Activated T-cell treated with anti-CD3 and anti-CD28 coated beads, Interleukin-2, amount 50 U/mL, for 24 hours (primary cell): Measurements from ENCODE around the gene DRAXIN.
A peak's percentile ranks its signal among the peaks of the same experiment; 100 is the strongest.

Experiments
- DNase-seq: peaks from one replicate; pipeline ENCODE4 v3.0.0-alpha.2; 2020
- H3K27ac Mint-ChIP-seq: 2 replicates; pipeline ENCODE4 v1.8.0; 2020; ENCODE audit warnings: mild to moderate bottlenecking, mixed read lengths
- H3K27me3 Mint-ChIP-seq: 2 replicates; pipeline ENCODE4 v1.8.0; 2020; ENCODE audit warnings: mixed read lengths
- H3K36me3 Mint-ChIP-seq: 2 replicates; pipeline ENCODE4 v1.8.0; 2020; ENCODE audit warnings: low read depth, mixed read lengths
- H3K4me1 Mint-ChIP-seq: 2 replicates; pipeline ENCODE4 v1.8.0; 2020; ENCODE audit warnings: low read depth, mixed read lengths
- H3K4me3 Mint-ChIP-seq: 2 replicates; pipeline ENCODE4 v1.8.0; 2020; ENCODE audit warnings: mild to moderate bottlenecking, moderate library complexity, mixed read lengths
- H3K9me3 Mint-ChIP-seq: 2 replicates; pipeline ENCODE4 v1.8.0; 2020; ENCODE audit warnings: mixed read lengths

The DRAXIN gene

DNA sequence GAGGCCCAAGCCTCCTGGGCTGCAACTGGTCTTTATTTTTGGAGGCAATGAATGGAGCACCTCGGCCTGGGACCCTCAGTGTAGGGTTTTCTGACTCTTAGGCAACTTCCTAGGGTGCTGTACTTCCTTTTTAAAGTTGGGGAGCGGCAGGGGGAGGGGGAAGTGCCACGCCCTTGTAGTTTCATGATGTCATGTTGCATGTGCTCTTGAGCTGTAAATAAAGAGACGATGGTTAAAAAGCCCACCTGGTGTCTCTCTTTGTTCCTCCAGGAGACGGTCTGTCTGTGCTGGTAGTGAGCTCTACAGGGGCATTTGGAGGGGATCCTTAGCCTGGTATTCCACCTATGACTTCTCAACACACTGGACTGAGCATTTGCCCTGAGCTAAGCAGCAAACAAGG, 34.1 kb downstream of the DRAXIN start:
- Mint-ChIP-seq H3K27me3 (no peaks in the 10 kb centered on the region), H3K4me3 (no peak overlapping the region), H3K36me3 (no peaks in the 10 kb centered on the region), H3K27ac (no peak overlapping the region), H3K4me1 (peaks cover 24% of the 10 kb centered on the region), H3K9me3 (no peaks in the 10 kb centered on the region)
- no peak for DNase-seq

- peaks cover 38% of the 10 kb centered on the region for H3K4me1 Mint-ChIP-seq
- no peak for DNase-seq
- H3K36me3 Mint-ChIP-seq, result no peaks in the 10 kb centered on the region
- H3K4me3 Mint-ChIP-seq, result no peak overlapping the region
- no peak overlapping the region for H3K27ac Mint-ChIP-seq
- no peaks in the 10 kb centered on the region for H3K27me3 Mint-ChIP-seq
- H3K9me3 Mint-ChIP-seq, result no peaks in the 10 kb centered on the region
Observed at GRCh38 chr1:11727119-11727518, 35.6 kb downstream of the DRAXIN start.

DNA sequence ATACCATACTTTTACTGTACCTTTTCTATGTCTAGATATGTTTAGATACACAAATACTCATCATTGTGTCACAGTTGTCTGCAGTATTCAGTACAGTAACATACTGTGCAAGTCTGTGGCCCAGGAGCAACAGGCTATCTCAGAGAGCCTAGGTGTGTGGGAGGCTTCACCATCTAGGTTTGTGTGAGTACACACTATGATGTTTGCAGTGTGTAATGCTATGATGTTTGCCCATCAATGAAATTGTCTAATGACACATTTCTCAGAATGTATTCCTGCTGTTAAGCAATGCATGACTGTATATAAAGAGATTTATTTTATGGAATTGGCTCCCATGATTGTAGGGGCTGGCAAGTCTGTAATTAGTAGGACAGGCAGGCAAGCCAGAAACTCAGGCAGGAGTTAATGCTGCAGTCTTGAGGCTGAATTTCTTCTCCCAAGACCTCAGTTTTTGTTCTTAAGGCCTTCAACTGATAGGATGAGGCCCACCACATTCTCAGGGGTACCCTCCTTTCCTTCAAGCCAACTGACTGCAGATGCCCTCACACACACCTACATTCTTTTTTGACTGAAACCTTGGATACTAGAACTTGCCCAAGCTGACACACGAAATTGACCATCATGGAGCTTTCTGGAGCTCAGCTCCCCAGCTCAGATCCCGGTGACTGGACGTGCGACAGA, 36.8 kb downstream of the DRAXIN start:
- Mint-ChIP-seq H3K36me3 (no peaks in the 10 kb centered on the region), H3K4me3 (no peak overlapping the region), H3K27ac (no peak overlapping the region), H3K4me1 (peaks cover 44% of the 10 kb centered on the region), H3K27me3 (no peaks in the 10 kb centered on the region), H3K9me3 (no peaks in the 10 kb centered on the region)
- DNase-seq, result no peak

DNA sequence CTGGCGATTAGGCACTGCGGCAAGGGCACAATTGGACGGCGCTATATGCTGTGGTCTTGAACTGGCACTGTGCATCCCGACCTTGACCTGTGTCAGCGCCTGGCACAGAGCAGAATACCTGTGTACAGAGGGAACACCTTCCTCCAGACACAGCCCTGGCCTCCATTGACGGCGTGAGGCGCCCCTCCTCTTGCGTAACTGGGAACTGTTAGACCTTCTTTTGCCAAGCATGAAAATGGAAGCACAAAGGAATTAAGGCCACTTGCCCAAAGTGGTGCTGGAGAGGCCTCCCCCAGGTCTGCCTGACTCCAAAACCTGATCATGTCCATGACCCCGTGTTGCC, 37.6 kb downstream of the DRAXIN start:
- H3K4me3 Mint-ChIP-seq, result no peak overlapping the region
- H3K36me3 Mint-ChIP-seq, result no peaks in the 10 kb centered on the region
- no peak overlapping the region for H3K27ac Mint-ChIP-seq
- no peaks in the 10 kb centered on the region for H3K27me3 Mint-ChIP-seq
- H3K9me3 Mint-ChIP-seq, result no peaks in the 10 kb centered on the region
- no peak for DNase-seq
- peaks cover 44% of the 10 kb centered on the region for H3K4me1 Mint-ChIP-seq

DNA sequence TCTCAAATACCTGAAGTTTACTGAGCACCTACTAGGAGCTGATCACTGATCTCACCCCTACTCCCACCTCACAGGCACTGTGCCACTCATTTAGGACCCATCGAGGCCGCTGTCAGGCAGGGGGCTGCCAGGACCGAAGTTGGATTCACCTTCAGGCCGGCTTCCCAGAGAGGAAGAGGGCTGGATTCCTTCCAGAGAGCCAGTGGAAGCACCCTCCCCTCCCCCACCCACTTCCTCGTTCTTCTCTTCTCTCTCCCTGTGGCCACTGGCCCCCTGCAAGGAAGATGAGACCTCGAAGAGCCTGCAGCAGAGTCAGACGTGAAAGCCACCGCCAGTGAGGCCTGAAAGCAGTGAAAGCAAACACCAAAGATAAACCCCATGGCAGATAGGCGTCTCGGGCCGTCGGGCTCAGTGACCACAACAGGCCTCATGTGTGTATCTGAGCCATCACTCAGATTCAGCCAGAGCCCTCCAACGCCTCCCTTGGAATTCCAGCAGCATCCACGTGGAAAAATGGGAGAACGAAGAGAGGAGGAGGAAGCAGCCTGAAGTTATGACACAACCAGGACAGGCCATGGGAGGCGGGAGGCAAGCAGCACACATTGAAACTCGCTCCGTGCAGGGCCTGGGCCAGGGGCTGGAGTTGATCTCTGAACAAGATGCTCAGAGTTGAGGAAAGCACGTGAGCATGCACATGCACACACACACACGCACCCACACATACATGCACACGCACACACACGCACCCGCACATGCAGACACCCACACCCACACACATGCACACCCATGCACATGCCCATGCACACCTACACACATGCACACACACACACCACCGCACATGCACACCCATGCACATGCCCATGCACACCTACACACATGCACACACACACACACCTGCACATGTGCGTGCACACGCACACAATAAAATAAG, 38.3 kb downstream of the DRAXIN start:
- peaks cover 44% of the 10 kb centered on the region for H3K4me1 Mint-ChIP-seq

GRCh38 chr1:11730429-11730891, 39.0 kb downstream of the DRAXIN start:
- H3K27ac Mint-ChIP-seq, result peak overlapping the region; percentile 83
- DNase-seq, result peak; percentile 41
- H3K4me3 Mint-ChIP-seq, result peak overlapping the region; percentile 59
- H3K36me3 Mint-ChIP-seq, result no peaks in the 10 kb centered on the region
- H3K27me3 Mint-ChIP-seq, result no peaks in the 10 kb centered on the region
- H3K9me3 Mint-ChIP-seq, result no peaks in the 10 kb centered on the region
- peaks cover 44% of the 10 kb centered on the region for H3K4me1 Mint-ChIP-seq

More for the DNA sequence above, 38.3 kb downstream of the DRAXIN start:
- peak overlapping the region; percentile 83 for H3K27ac Mint-ChIP-seq
- no peaks in the 10 kb centered on the region for H3K36me3 Mint-ChIP-seq
- peak; percentile 43 for DNase-seq
- no peaks in the 10 kb centered on the region for H3K27me3 Mint-ChIP-seq
- H3K9me3 Mint-ChIP-seq, result no peaks in the 10 kb centered on the region
- H3K4me3 Mint-ChIP-seq, result no peak overlapping the region

DNA sequence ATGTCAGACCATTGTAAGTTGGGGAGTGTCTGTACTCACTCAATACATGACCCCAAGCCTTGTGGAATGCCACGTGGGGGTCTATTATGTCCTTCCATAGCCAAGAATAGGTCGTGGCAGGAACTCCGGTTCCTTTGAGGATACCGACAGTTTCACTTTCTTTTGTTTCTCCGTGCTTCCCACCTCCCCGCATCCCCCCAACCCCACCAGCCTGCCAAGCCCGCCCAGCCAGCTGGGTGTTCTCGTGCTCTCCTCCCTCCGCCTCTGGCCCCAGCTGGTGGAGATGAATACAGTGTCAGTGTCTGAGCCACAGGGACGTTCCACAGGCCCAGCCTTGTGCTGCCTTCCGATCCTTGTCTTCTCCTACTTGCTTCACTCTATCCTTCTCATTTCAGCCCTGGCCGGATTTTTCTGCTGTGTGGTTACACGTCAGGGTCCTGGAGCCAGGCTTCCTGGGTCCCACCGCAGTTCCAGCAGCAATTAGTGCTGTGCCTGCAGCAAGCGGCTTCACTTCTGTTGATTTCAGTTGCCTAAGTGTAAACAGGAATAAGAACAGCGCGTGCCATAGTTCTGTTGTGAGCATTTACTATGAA, 40.3 kb downstream of the DRAXIN start:
- Mint-ChIP-seq H3K36me3 (peaks cover 5% of the 10 kb centered on the region), H3K9me3 (no peaks in the 10 kb centered on the region), H3K27ac (peak overlapping the region; percentile 57), H3K4me3 (peak overlapping the region; percentile 55), H3K27me3 (no peaks in the 10 kb centered on the region), H3K4me1 (peaks cover 47% of the 10 kb centered on the region)
- peak; percentile 45 for DNase-seq

DNA sequence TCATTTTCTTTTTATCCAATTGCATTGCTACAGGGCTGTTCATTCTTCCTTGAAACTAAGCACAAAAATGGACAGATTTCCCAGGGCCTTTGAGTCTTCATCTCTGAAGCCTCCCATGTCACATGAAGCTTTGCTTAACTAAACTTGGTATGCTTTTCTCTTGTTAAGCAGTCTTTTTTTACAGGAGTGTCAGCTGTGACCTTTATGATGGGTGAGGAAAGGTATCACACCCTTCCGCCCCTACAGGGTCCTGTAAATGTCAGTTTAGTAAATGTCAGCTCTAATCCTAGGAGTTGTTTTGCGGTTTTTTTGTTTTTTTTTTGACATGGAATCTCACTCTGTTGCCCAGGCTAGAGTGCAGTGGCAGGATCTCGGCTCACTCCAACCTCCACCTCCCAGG, 41.8 kb downstream of the DRAXIN start:
- Mint-ChIP-seq H3K27me3 (no peaks in the 10 kb centered on the region), H3K4me1 (peaks cover 62% of the 10 kb centered on the region), H3K27ac (no peak overlapping the region), H3K36me3 (peaks cover 5% of the 10 kb centered on the region), H3K9me3 (no peaks in the 10 kb centered on the region), H3K4me3 (no peak overlapping the region)
- DNase-seq, result no peak

- Mint-ChIP-seq H3K27ac (peak overlapping the region; percentile 93), H3K4me3 (peak overlapping the region; percentile 96), H3K36me3 (peaks cover 5% of the 10 kb centered on the region), H3K27me3 (no peaks in the 10 kb centered on the region), H3K4me1 (peaks cover 59% of the 10 kb centered on the region), H3K9me3 (no peaks in the 10 kb centered on the region)
- no peak for DNase-seq
Observed at GRCh38 chr1:11735531-11735853, 44.0 kb downstream of the DRAXIN start.

DNA sequence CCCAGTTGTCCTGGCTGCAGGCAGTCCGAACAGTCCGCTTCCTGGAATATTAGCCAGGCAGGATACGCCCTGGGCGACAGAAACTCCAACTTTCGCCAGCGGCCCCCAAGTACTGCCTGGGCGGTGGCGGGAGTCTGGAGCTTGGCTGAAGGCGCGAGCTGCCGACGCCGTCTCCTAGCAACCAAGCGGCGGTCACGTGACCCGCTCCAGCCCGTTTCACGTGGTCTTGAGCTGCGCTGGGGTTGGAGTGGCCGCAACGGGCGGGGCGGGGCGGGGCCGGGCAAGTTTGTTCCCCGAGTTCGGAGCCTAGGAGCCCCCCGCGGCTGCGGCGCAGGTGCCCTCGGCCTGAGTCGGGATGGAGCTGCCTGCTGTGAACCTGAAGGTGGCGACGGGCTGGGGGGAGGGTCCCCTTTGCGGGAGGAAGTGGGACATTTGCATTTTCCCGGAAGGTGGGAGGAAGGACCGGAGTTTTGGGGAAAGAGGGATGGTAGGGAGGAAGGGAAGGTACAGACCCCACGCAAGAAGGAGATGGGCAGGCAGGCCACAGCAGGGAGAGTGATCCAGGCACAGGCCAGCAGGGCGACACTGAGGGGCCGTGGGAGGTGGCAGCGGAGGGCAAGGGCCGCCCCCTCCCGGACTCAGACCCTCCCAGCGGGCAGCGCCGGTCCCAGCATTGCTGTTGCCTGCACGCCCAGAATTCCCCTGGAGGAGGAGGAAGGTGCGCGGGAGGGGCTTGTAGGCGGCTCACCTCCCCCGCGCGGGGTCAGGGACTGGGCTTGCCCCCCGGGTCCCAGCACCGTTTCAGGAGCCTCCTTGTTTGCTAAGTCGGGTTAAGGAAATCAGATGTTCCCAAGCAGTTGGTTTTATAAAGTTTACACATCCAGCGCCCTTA, 44.6 kb downstream of the DRAXIN start, which contains the start of gene AGTRAP:
Gene AGTRAP, plus strand, starts transcription at position 283 of the 892 bp plus-strand sequence. Its CDS starts 73 bp downstream, at position 356.
- Mint-ChIP-seq H3K9me3 (no peaks in the 10 kb centered on the region), H3K27me3 (no peaks in the 10 kb centered on the region), H3K36me3 (peaks cover 5% of the 10 kb centered on the region), H3K4me1 (peaks cover 59% of the 10 kb centered on the region), H3K27ac (peak within 1 kb of the TSS; percentile 93), H3K4me3 (peak within 1 kb of the TSS; percentile 96)
- peak; percentile 89 for DNase-seq

GRCh38 chr1:11736746-11737639, 45.5 kb downstream of the DRAXIN start:
- Mint-ChIP-seq H3K4me3 (peak overlapping the region; percentile 96), H3K36me3 (peaks cover 5% of the 10 kb centered on the region), H3K9me3 (no peaks in the 10 kb centered on the region), H3K27me3 (no peaks in the 10 kb centered on the region), H3K27ac (peak overlapping the region; percentile 59), H3K4me1 (peaks cover 60% of the 10 kb centered on the region)
- peak; percentile 60 for DNase-seq

- no peak for DNase-seq
- no peak overlapping the region for H3K4me3 Mint-ChIP-seq
- H3K27me3 Mint-ChIP-seq, result no peaks in the 10 kb centered on the region
- H3K36me3 Mint-ChIP-seq, result peaks cover 5% of the 10 kb centered on the region
- no peaks in the 10 kb centered on the region for H3K9me3 Mint-ChIP-seq
- H3K4me1 Mint-ChIP-seq, result peaks cover 62% of the 10 kb centered on the region
- H3K27ac Mint-ChIP-seq, result peak overlapping the region; percentile 29
Observed at GRCh38 chr1:11738096-11738495, 46.6 kb downstream of the DRAXIN start.

DNA sequence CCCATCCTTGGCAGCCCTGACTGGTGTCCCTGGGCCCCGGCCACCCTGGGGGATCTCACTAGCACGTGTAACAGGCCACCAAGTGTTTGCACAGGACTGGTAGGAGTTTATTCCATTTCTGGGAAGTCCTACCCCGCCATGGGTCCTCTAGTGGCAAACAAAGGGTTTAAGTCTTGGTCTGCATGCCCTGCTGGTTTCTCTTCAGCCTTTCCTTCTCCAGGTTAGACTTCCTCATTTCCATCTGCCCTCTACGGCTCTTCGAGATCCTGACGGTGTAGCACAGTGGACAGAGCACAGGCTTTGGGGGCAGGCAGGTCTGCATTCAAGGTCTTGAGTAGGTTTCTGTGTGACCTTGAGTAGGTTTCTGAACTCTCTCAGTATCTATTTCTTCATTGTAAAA, 47.3 kb downstream of the DRAXIN start:
- H3K27me3 Mint-ChIP-seq, result no peaks in the 10 kb centered on the region
- H3K9me3 Mint-ChIP-seq, result no peaks in the 10 kb centered on the region
- H3K4me1 Mint-ChIP-seq, result peaks cover 60% of the 10 kb centered on the region
- no peak overlapping the region for H3K4me3 Mint-ChIP-seq
- H3K27ac Mint-ChIP-seq, result no peak overlapping the region
- H3K36me3 Mint-ChIP-seq, result peaks cover 5% of the 10 kb centered on the region
- no peak for DNase-seq
